ENCODE results near the gene PHACTR3.

PHACTR3 gene

GRCh38 chr20:59729506-59729905 is 125.2 kb downstream of the PHACTR3 start:
- H3K4me3 ChIP-seq, result no peak overlapping the region
- no peak overlapping the region for H3K27ac ChIP-seq
- no peak for TF ChIP-seq CTCF (IDR thresholded peaks at IDR 0.05)
- peak; percentile 24 for DNase-seq (ENCODE audit: low spot score)

GRCh38 chr20:59730722-59731121 is 126.4 kb downstream of the PHACTR3 start:
- DNase-seq (ENCODE audit: low spot score), result no peak
- H3K27ac ChIP-seq, result no peak overlapping the region
- H3K4me3 ChIP-seq, result no peak overlapping the region
- no peak for TF ChIP-seq CTCF (IDR thresholded peaks at IDR 0.05)

GRCh38 chr20:59731376-59731775 is 127.0 kb downstream of the PHACTR3 start:
- Histone ChIP-seq H3K4me3 (no peak overlapping the region), H3K27ac (no peak overlapping the region)
- no peak for DNase-seq (ENCODE audit: low spot score)
- no peak for TF ChIP-seq CTCF (IDR thresholded peaks at IDR 0.05)

GRCh38 chr20:59733351-59733750 is 129.0 kb downstream of the PHACTR3 start:
- no peak for TF ChIP-seq CTCF (IDR thresholded peaks at IDR 0.05)
- no peak overlapping the region for H3K27ac ChIP-seq
- H3K4me3 ChIP-seq, result no peak overlapping the region
- peak; percentile 17 for DNase-seq (ENCODE audit: low spot score)

- DNase-seq (ENCODE audit: low spot score), result peak; percentile 22
- no peak overlapping the region for H3K27ac ChIP-seq
- no peak for TF ChIP-seq CTCF (IDR thresholded peaks at IDR 0.05)
- no peak overlapping the region for H3K4me3 ChIP-seq
Observed at GRCh38 chr20:59735486-59735885, 131.1 kb downstream of the PHACTR3 start.

GRCh38 chr20:59735917-59736316 is 131.6 kb downstream of the PHACTR3 start:
- Histone ChIP-seq H3K4me3 (no peak overlapping the region), H3K27ac (no peak overlapping the region)
- no peak for TF ChIP-seq CTCF (IDR thresholded peaks at IDR 0.05)
- DNase-seq (ENCODE audit: low spot score), result peak; percentile 33

- Histone ChIP-seq H3K4me3 (no peak overlapping the region), H3K27ac (no peak overlapping the region)
- DNase-seq (ENCODE audit: low spot score), result no peak
- no peak for TF ChIP-seq CTCF (IDR thresholded peaks at IDR 0.05)
Observed at GRCh38 chr20:59736366-59736765, 132.0 kb downstream of the PHACTR3 start.

Measured in coronary artery (tissue), 2 donors.